Osteocyte (in vitro differentiated cells): ENCODE measurements around the gene BCKDHB. TPM values are rescaled to one million over a fixed set of nuclear protein-coding genes. Genes with fewer than 3 reads are reported as not detected.

Experiments
- DNase-seq: peaks from one replicate; pipeline ENCODE4 v3.0.0; 2021; ENCODE audit warnings: mixed read lengths; ENCODE audit not compliant: unreplicated experiment; ENCODE audit errors: extremely low spot score
- H3K27ac Mint-ChIP-seq: one replicate; pipeline ENCODE4 v1.8.0; 2021; ENCODE audit warnings: mild to moderate bottlenecking, mixed read lengths; ENCODE audit not compliant: unreplicated experiment
- H3K27me3 Mint-ChIP-seq: one replicate; pipeline ENCODE4 v1.8.0; 2021; ENCODE audit warnings: mixed read lengths; ENCODE audit not compliant: unreplicated experiment
- H3K36me3 Mint-ChIP-seq: one replicate; pipeline ENCODE4 v1.8.0; 2021; ENCODE audit warnings: mixed read lengths; ENCODE audit not compliant: unreplicated experiment
- H3K4me1 Mint-ChIP-seq: one replicate; pipeline ENCODE4 v1.8.0; 2021; ENCODE audit warnings: mixed read lengths; ENCODE audit not compliant: unreplicated experiment
- H3K4me3 Mint-ChIP-seq: one replicate; pipeline ENCODE4 v1.8.0; 2021; ENCODE audit warnings: mild to moderate bottlenecking, moderate library complexity, mixed read lengths; ENCODE audit not compliant: unreplicated experiment
- H3K9me3 Mint-ChIP-seq: one replicate; pipeline ENCODE4 v1.8.0; 2021; ENCODE audit warnings: mixed read lengths; ENCODE audit not compliant: unreplicated experiment
- total RNA-seq: library from RNA; stranded (reverse); gene quantifications from 2 replicates; pipeline ENCODE4 v1.2.1, GENCODE V29; 2021
- TF ChIP-seq, protein P1 (sequence below): fragments of 200-600 bp; sonication (generic); IDR thresholded peaks from 2 replicates; pipeline ENCODE4 v1.5.0; 2021; ENCODE audit warnings: antibody characterized with exemption, mild to moderate bottlenecking, moderate library complexity

The BCKDHB gene
- total RNA-seq, 1 donor from 2014 or later: 20.4 TPM

DNA sequence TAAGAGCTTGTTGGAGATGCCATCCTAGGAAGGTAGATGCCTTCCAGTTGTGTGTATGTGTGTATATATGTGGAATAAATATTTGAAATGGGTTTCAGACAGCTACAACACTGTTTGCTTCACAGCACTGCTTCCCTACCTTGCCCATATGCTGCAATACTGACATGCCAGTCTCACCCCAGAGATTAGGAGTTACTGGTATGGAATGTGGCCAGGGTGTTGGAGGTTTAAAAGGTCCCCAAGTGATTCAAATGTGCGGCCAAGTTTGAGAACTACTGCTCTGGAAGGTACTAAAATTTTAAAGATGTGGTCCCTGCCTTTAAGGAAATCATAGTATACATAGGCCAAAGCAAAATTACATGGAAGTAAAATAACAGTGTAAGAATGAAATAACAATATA is 39.5 kb downstream of the BCKDHB start:
- Mint-ChIP-seq H3K9me3 (peaks cover 4% of the 10 kb centered on the region), H3K36me3 (peaks cover 3% of the 10 kb centered on the region), H3K27ac (no peak overlapping the region), H3K27me3 (no peaks in the 10 kb centered on the region), H3K4me1 (peaks cover 40% of the 10 kb centered on the region), H3K4me3 (no peak overlapping the region)
- TF ChIP-seq, protein P1, sequence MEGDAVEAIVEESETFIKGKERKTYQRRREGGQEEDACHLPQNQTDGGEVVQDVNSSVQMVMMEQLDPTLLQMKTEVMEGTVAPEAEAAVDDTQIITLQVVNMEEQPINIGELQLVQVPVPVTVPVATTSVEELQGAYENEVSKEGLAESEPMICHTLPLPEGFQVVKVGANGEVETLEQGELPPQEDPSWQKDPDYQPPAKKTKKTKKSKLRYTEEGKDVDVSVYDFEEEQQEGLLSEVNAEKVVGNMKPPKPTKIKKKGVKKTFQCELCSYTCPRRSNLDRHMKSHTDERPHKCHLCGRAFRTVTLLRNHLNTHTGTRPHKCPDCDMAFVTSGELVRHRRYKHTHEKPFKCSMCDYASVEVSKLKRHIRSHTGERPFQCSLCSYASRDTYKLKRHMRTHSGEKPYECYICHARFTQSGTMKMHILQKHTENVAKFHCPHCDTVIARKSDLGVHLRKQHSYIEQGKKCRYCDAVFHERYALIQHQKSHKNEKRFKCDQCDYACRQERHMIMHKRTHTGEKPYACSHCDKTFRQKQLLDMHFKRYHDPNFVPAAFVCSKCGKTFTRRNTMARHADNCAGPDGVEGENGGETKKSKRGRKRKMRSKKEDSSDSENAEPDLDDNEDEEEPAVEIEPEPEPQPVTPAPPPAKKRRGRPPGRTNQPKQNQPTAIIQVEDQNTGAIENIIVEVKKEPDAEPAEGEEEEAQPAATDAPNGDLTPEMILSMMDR: no peak
- DNase-seq: no peak

DNA sequence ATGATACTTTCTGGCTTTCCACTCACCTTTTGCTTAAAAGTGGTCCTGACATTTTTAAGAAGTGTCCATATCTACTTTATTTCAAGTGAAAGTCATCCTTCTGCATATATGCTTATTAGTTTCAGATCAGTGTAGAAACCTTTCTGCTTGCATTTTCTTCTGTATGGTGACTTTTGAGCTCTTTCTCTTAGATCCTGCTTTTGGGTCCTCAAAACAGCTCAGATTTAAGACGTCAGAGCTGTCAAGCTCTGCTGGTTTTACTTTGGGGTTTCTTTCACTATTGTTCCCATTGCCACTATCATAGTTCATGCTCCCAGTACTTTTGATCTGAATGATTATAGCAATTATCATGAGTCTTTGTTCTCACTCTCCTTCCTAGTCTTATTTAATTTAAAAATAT is 41.7 kb downstream of the BCKDHB start:
- Mint-ChIP-seq H3K4me1 (peaks cover 29% of the 10 kb centered on the region), H3K27ac (no peak overlapping the region), H3K9me3 (peaks cover 4% of the 10 kb centered on the region), H3K27me3 (no peaks in the 10 kb centered on the region), H3K36me3 (peaks cover 4% of the 10 kb centered on the region), H3K4me3 (no peak overlapping the region)
- no peak for DNase-seq
- TF ChIP-seq, protein P1: no peak

DNA sequence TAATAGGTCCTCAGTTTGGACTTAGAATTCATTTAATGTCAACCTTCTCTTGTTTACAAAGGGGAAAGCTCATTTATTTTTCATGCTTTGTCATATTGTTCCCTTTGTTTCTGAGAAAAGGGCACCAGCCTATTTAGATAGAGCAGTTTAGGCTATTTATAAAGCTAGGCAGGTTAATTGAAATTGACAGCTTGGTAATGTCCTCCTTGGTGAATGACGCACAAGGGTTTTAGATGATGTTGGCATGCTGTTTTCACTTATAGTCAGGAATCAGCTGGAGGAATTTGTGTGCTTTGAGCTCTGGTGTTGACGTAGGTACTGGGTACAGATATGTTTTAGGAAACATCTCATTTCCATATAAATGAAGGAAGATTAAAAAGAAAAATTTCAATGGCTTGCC is 45.2 kb downstream of the BCKDHB start:
- H3K4me3 Mint-ChIP-seq: no peak overlapping the region
- peaks cover 4% of the 10 kb centered on the region for H3K9me3 Mint-ChIP-seq
- peaks cover 4% of the 10 kb centered on the region for H3K36me3 Mint-ChIP-seq
- peaks cover 1% of the 10 kb centered on the region for H3K4me1 Mint-ChIP-seq
- no peak for DNase-seq
- no peak overlapping the region for H3K27ac Mint-ChIP-seq
- no peaks in the 10 kb centered on the region for H3K27me3 Mint-ChIP-seq
- TF ChIP-seq, protein P1: no peak

DNA sequence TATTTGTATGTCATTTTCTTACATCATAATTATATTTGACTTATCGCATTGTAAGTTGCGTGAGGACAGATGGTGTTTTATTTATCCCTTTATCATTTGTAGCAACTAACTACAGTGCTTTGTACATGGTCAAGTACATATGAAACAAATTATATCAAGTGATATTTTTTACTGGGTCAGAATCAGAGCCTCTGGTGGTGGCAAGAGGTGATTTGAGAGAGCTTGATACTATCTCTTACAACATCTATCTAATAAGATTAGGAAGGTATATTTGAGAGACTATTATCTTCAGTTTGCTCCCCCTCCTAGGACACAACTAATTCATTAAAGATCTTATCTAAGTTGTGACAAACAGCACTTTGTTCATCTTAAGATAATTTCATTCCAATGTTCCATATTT is 47.7 kb downstream of the BCKDHB start:
- no peaks in the 10 kb centered on the region for H3K27me3 Mint-ChIP-seq
- H3K4me3 Mint-ChIP-seq: no peak overlapping the region
- H3K4me1 Mint-ChIP-seq: no peaks in the 10 kb centered on the region
- no peak overlapping the region for H3K27ac Mint-ChIP-seq
- peaks cover 1% of the 10 kb centered on the region for H3K36me3 Mint-ChIP-seq
- peaks cover 4% of the 10 kb centered on the region for H3K9me3 Mint-ChIP-seq
- DNase-seq: no peak
- TF ChIP-seq, protein P1: no peak

DNA sequence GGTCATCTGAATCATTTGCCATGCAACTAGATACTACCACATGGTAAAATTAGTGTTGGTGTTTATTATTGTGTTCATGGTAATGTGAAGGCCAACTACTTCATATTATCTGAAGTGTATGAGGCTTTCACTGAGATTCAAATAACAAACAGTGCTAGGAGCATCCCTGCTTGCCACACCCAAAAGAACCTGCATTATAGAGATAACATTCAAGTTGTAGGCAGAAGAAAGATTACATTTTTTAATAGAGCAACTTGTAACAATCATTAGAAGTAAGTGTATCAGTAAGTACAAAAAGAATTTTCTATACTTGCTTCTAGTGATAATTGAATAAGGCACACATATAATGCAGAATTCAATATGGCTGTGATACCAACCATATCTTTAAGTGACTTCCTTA is 49.8 kb downstream of the BCKDHB start:
- no peaks in the 10 kb centered on the region for H3K4me1 Mint-ChIP-seq

More for the DNA sequence above, 49.8 kb downstream of the BCKDHB start:
- H3K4me3 Mint-ChIP-seq: no peak overlapping the region
- no peak overlapping the region for H3K27ac Mint-ChIP-seq
- TF ChIP-seq, protein P1: no peak
- H3K36me3 Mint-ChIP-seq: peaks cover 1% of the 10 kb centered on the region
- DNase-seq: no peak
- H3K27me3 Mint-ChIP-seq: no peaks in the 10 kb centered on the region
- H3K9me3 Mint-ChIP-seq: no peaks in the 10 kb centered on the region
